HL-60 (cell line): ENCODE results near the gene KCNQ1OT1.
A peak's percentile ranks its signal among the peaks of the same experiment; 100 is the strongest.

ENCODE experiments used
- DNase-seq, 2 experiments: peaks; one replicate each; pipeline ENCODE4 v3.0.0-alpha.2; 2010 to 2020; ENCODE audit warnings: low read depth in 1 of 2, low spot score in 1 of 2
- H3K27ac ChIP-seq: fragments of 250-450 bp; sonication (Bioruptor Pico); replicated peaks from 2 replicates; pipeline ENCODE4 v1.5.1; 2020; ENCODE audit warnings: mild to moderate bottlenecking, moderate library complexity
- H3K27me3 ChIP-seq: fragments of 250-450 bp; sonication (Bioruptor Pico); 2 replicates; pipeline ENCODE4 v1.5.1; 2021; ENCODE audit warnings: mild to moderate bottlenecking, moderate library complexity; ENCODE audit not compliant: insufficient read depth, poor library complexity, severe bottlenecking
- H3K4me3 ChIP-seq: replicated peaks from 2 replicates; pipeline ENCODE4 v1.5.1; 2011; ENCODE audit warnings: mild to moderate bottlenecking, control low read depth, low read length; ENCODE audit not compliant: insufficient read depth
- CTCF ChIP-seq: IDR thresholded peaks from one replicate; pipeline ENCODE4 v1.5.1; 2011; ENCODE audit warnings: low read length, control low read depth, inconsistent platforms; ENCODE audit not compliant: insufficient read depth
- GABPA ChIP-seq: IDR thresholded peaks from 2 replicates; pipeline ENCODE4 v1.6.1; 2012; ENCODE audit warnings: low read depth
- POLR2AphosphoS5 ChIP-seq: IDR thresholded peaks from 2 replicates; pipeline ENCODE4 v1.6.1; 2012; ENCODE audit warnings: low read depth
- SPI1 ChIP-seq: IDR thresholded peaks from 2 replicates; pipeline ENCODE4 v1.6.1; 2012; ENCODE audit warnings: low read depth, mild to moderate bottlenecking, borderline replicate concordance
- TF ChIP-seq, protein P1 (sequence below): IDR thresholded peaks from 2 replicates; pipeline ENCODE4 v1.6.1; 2012; ENCODE audit warnings: low read depth; ENCODE audit not compliant: insufficient replicate concordance

The KCNQ1OT1 gene

GRCh38 chr11:2669634-2670469, 29.9 kb downstream of the KCNQ1OT1 start:
- DNase-seq, result no peak
- H3K4me3 ChIP-seq, result no peak overlapping the region
- TF ChIP-seq, protein P1, sequence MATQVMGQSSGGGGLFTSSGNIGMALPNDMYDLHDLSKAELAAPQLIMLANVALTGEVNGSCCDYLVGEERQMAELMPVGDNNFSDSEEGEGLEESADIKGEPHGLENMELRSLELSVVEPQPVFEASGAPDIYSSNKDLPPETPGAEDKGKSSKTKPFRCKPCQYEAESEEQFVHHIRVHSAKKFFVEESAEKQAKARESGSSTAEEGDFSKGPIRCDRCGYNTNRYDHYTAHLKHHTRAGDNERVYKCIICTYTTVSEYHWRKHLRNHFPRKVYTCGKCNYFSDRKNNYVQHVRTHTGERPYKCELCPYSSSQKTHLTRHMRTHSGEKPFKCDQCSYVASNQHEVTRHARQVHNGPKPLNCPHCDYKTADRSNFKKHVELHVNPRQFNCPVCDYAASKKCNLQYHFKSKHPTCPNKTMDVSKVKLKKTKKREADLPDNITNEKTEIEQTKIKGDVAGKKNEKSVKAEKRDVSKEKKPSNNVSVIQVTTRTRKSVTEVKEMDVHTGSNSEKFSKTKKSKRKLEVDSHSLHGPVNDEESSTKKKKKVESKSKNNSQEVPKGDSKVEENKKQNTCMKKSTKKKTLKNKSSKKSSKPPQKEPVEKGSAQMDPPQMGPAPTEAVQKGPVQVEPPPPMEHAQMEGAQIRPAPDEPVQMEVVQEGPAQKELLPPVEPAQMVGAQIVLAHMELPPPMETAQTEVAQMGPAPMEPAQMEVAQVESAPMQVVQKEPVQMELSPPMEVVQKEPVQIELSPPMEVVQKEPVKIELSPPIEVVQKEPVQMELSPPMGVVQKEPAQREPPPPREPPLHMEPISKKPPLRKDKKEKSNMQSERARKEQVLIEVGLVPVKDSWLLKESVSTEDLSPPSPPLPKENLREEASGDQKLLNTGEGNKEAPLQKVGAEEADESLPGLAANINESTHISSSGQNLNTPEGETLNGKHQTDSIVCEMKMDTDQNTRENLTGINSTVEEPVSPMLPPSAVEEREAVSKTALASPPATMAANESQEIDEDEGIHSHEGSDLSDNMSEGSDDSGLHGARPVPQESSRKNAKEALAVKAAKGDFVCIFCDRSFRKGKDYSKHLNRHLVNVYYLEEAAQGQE, result no peak
- TF ChIP-seq CTCF (no peak), GABPA (no peak), POLR2AphosphoS5 (no peak), SPI1 (no peak)
- H3K27me3 ChIP-seq, result no peaks in the 10 kb centered on the region
- no peak overlapping the region for H3K27ac ChIP-seq

DNA sequence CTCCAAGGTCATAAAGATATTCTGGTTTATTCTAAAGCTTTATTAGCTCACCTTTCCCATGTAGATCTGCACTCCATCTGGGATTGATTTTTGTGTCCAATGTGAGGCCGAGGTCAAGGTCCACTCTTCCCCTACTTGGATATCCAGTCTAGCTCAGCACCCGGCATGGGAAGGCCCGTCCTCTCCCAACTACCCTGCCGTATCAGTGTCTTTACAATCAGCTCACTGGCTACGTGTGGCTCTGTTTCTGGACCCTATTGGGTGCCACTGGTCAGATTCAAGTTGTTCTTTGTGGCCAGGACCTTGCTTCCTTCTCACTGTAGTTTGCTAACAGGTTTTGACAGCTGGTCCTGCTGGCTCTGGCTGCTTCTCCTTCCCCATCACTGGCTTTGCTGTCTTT, 30.9 kb downstream of the KCNQ1OT1 start:
- DNase-seq, result no peak
- H3K27me3 ChIP-seq, result no peaks in the 10 kb centered on the region
- H3K27ac ChIP-seq, result no peak overlapping the region
- H3K4me3 ChIP-seq, result no peak overlapping the region
- TF ChIP-seq CTCF (no peak), GABPA (no peak), SPI1 (no peak), POLR2AphosphoS5 (no peak)
- TF ChIP-seq, protein P1, result no peak

DNA sequence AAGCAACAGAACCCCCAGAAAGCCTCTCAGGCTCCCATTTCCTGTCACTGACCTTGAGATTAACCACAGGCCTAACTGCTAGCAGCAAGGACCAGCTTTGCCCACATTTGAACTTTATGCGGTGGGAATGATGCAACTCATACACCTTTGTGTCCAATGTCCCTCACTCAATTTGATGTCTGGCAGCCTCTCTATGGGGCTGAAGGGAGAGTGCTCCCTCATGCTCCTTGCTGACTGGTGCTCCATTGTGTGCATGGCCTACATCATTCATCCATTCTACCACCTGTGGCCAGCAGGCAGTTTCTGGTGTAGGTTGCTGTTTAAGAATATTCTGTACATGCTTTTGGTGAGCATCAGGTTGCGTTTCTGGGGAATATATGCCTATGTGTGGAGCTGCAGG, 31.9 kb downstream of the KCNQ1OT1 start:
- DNase-seq, result peak in 1 of 2 experiments; percentile 5
- H3K27ac ChIP-seq, result no peak overlapping the region
- TF ChIP-seq SPI1, result no peak
- TF ChIP-seq, protein P1, result no peak
- no peak for TF ChIP-seq CTCF
- no peak for TF ChIP-seq GABPA
- TF ChIP-seq POLR2AphosphoS5, result no peak
- H3K27me3 ChIP-seq, result no peaks in the 10 kb centered on the region
- no peak overlapping the region for H3K4me3 ChIP-seq
